Left ventricle myocardium inferior (tissue), 1 donor: Measurements from ENCODE around the gene CD38. TPM values are rescaled to one million over a fixed set of nuclear protein-coding genes. Genes with fewer than 3 reads are reported as not detected.

Source experiments
- DNase-seq: peaks from one replicate; pipeline ENCODE4 v3.0.0-alpha.2; 2020
- H3K27ac ChIP-seq: fragments of 200-600 bp; replicated peaks from 2 replicates; pipeline ENCODE4 v1.8.0; 2021
- H3K27me3 ChIP-seq: fragments of 200-600 bp; 2 replicates; pipeline ENCODE4 v1.8.0; 2021; ENCODE audit warnings: low read depth
- H3K36me3 ChIP-seq: fragments of 200-600 bp; 2 replicates; pipeline ENCODE4 v1.8.0; 2021
- H3K4me1 ChIP-seq: fragments of 200-600 bp; 2 replicates; pipeline ENCODE4 v1.8.0; 2021
- H3K4me3 ChIP-seq: fragments of 200-600 bp; 2 replicates; pipeline ENCODE4 v1.8.0; 2021; ENCODE audit warnings: mild to moderate bottlenecking, moderate library complexity
- H3K9me3 ChIP-seq: fragments of 200-600 bp; replicated peaks from 2 replicates; pipeline ENCODE4 v1.8.0; 2021
- CTCF ChIP-seq: fragments of 200-600 bp; IDR thresholded peaks from 2 replicates; pipeline ENCODE4 v1.8.0; 2021; ENCODE audit warnings: antibody characterized with exemption, mild to moderate bottlenecking, borderline replicate concordance
- intact Hi-C: fragments of 100-400 bp; cut with micrococcal nuclease; formaldehyde crosslinking; loops from one replicate; pipeline ENCODE4 v1.11.0; 2022
- total RNA-seq: library from RNA; stranded (reverse); fragmentation: NEBNext Ultra II Directional; extraction: Animal tissue kit (Norgen Biotek cat#: 25700); gene quantifications from one replicate; pipeline ENCODE4 v1.2.1, GENCODE V29; 2021
- donor health status: DM: no; HTN: yes; CAD: no; lungs with severe emphysema.

CD38 gene
- total RNA-seq, 1 donor from 2014 or later = 1.5 TPM

- no peak for DNase-seq
- intact Hi-C loops = no loop called here
Observed at GRCh38 chr4:15737255-15737654, 40.9 kb upstream of the CD38 start.

DNA sequence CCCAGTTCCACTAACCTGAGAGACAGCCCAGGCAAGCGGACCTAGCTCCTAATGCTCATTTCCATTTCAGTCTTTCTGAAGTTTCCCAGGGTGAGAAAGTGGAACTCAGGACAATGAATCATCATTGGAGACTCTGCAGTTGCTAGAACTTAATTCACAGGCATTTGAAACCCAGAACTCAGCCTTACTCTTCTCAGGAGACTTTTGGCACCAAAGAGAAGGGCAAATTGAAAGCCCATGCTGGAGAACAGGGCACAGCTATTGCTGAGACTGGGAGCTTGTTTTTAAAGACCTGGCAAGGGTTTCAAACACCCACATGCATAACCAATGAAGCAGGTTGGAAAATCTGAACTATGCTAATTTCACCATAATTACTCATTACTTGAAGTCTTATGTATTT, 39.3 kb upstream of the CD38 start:
- no peak for DNase-seq
- no peak overlapping the region for H3K4me3 ChIP-seq
- no peaks in the 10 kb centered on the region for H3K36me3 ChIP-seq
- no peaks in the 10 kb centered on the region for H3K4me1 ChIP-seq
- no peaks in the 10 kb centered on the region for H3K27me3 ChIP-seq
- peaks cover 16% of the 10 kb centered on the region for H3K9me3 ChIP-seq
- no peak overlapping the region for H3K27ac ChIP-seq
- no peak for TF ChIP-seq CTCF
- intact Hi-C loops = no loop called here

More at GRCh38 chr4:15737255-15737654, 40.9 kb upstream of the CD38 start:
- no peak for TF ChIP-seq CTCF
- H3K27me3 ChIP-seq = no peaks in the 10 kb centered on the region
- no peaks in the 10 kb centered on the region for H3K36me3 ChIP-seq
- no peaks in the 10 kb centered on the region for H3K4me1 ChIP-seq
- H3K9me3 ChIP-seq = peaks cover 10% of the 10 kb centered on the region
- H3K27ac ChIP-seq = no peak overlapping the region
- H3K4me3 ChIP-seq = no peak overlapping the region

DNA sequence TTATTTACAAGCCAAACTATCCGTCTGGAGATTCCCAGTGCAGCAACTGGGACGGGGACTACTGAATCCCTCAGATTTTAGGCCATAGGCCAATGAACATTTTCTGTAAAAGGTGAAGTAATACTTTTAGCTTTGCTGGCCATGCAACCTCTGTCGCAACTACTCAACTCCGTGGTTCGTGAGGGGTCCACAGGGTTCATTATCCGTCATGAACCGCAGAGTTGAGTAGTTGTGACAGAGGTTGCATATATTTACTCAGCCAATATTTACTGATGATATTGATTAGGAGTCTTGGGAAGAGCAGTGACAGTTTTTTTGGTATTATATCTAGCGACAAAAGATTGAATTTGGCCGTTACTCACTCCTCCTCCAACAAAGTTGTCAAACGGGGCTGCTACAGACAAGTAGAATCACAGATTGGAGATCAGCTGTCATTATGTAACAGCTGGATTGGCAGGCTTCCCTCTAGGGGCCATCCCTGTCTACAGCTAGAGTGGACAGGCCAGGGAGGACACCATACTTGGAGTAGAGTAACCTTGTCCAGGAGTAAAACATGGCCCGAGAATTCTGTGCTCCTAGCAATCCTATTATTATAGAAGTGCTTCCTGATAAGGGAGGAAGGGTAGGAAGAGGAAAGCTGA, 37.2 kb upstream of the CD38 start:
- intact Hi-C loops = no loop called here
- no peaks in the 10 kb centered on the region for H3K4me1 ChIP-seq
- H3K9me3 ChIP-seq = peaks cover 16% of the 10 kb centered on the region
- H3K27ac ChIP-seq = no peak overlapping the region
- no peaks in the 10 kb centered on the region for H3K27me3 ChIP-seq
- no peaks in the 10 kb centered on the region for H3K36me3 ChIP-seq
- no peak overlapping the region for H3K4me3 ChIP-seq
- TF ChIP-seq CTCF = no peak
- DNase-seq = no peak

DNA sequence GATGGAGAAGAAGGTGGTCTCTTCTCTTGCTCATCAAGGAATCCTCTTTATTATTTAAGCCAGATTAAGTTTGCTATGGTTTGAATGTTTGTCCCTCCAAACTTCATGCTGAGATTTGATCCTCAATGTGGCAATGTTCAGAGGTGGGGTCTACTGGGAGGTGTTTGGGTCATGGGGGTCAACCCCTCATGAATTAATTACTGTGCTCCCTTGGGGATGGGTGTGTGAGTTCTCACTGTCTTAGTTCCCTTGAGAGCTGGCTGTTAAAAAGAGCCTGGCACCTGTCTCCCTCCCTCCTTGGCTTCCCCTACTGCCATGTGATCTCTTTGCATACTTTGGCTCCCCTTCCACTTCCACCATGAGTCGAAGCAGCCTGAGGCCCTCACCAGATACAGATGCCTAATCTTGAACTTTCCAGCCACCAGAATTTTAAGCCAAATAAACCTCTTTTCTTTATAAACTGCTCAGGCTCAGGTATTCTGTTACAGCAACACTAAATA, 36.0 kb upstream of the CD38 start:
- H3K36me3 ChIP-seq = no peaks in the 10 kb centered on the region
- intact Hi-C loops = no loop called here
- no peaks in the 10 kb centered on the region for H3K4me1 ChIP-seq
- no peaks in the 10 kb centered on the region for H3K27me3 ChIP-seq
- no peak overlapping the region for H3K27ac ChIP-seq
- no peak for DNase-seq
- H3K9me3 ChIP-seq = peaks cover 22% of the 10 kb centered on the region
- H3K4me3 ChIP-seq = no peak overlapping the region
- TF ChIP-seq CTCF = no peak

- no peaks in the 10 kb centered on the region for H3K36me3 ChIP-seq
- no peaks in the 10 kb centered on the region for H3K4me1 ChIP-seq
- intact Hi-C loops = no loop called here
- no peaks in the 10 kb centered on the region for H3K27me3 ChIP-seq
- no peak overlapping the region for H3K4me3 ChIP-seq
- DNase-seq = no peak
- no peak for TF ChIP-seq CTCF
- H3K9me3 ChIP-seq = peaks cover 22% of the 10 kb centered on the region
- H3K27ac ChIP-seq = no peak overlapping the region
Observed at GRCh38 chr4:15742637-15743036, 35.5 kb upstream of the CD38 start.
